ENCODE measurements around the gene TRIL.

TRIL gene

GRCh38 chr7:28983396-28984190 is 25.5 kb upstream of the TRIL start:
- H3K27me3 ChIP-seq (ENCODE audit: insufficient read depth, poor library complexity, severe bottlenecking) = no peaks in the 10 kb centered on the region
- no peak overlapping the region for H3K4me3 ChIP-seq (replicated peaks; ENCODE audit: insufficient read depth, low read length)
- TF ChIP-seq REST (IDR thresholded peaks at IDR 0.05; ENCODE audit: insufficient replicate concordance, low read depth) (no peak), SPI1 (IDR thresholded peaks at IDR 0.05; ENCODE audit: borderline replicate concordance, low read depth) (no peak), GABPA (IDR thresholded peaks at IDR 0.05; ENCODE audit: low read depth) (no peak), POLR2AphosphoS5 (IDR thresholded peaks at IDR 0.05; ENCODE audit: low read depth) (no peak)
- TF ChIP-seq, protein P1, sequence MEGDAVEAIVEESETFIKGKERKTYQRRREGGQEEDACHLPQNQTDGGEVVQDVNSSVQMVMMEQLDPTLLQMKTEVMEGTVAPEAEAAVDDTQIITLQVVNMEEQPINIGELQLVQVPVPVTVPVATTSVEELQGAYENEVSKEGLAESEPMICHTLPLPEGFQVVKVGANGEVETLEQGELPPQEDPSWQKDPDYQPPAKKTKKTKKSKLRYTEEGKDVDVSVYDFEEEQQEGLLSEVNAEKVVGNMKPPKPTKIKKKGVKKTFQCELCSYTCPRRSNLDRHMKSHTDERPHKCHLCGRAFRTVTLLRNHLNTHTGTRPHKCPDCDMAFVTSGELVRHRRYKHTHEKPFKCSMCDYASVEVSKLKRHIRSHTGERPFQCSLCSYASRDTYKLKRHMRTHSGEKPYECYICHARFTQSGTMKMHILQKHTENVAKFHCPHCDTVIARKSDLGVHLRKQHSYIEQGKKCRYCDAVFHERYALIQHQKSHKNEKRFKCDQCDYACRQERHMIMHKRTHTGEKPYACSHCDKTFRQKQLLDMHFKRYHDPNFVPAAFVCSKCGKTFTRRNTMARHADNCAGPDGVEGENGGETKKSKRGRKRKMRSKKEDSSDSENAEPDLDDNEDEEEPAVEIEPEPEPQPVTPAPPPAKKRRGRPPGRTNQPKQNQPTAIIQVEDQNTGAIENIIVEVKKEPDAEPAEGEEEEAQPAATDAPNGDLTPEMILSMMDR (IDR thresholded peaks at IDR 0.05; ENCODE audit: insufficient read depth, low read length) = no peak
- no peak overlapping the region for H3K27ac ChIP-seq (replicated peaks)
- DNase-seq (ENCODE audit: low read depth in 1 of 2, low spot score in 1 of 2) = no peak

GRCh38 chr7:28981161-28981465 is 23.0 kb upstream of the TRIL start:
- no peak overlapping the region for H3K27ac ChIP-seq (replicated peaks)
- no peaks in the 10 kb centered on the region for H3K27me3 ChIP-seq (ENCODE audit: insufficient read depth, poor library complexity, severe bottlenecking)
- no peak for TF ChIP-seq POLR2AphosphoS5 (IDR thresholded peaks at IDR 0.05; ENCODE audit: low read depth)
- TF ChIP-seq SPI1 (IDR thresholded peaks at IDR 0.05; ENCODE audit: borderline replicate concordance, low read depth) = no peak
- TF ChIP-seq REST (IDR thresholded peaks at IDR 0.05; ENCODE audit: insufficient replicate concordance, low read depth) = no peak
- TF ChIP-seq, protein P1 (IDR thresholded peaks at IDR 0.05; ENCODE audit: insufficient read depth, low read length) = no peak
- no peak overlapping the region for H3K4me3 ChIP-seq (replicated peaks; ENCODE audit: insufficient read depth, low read length)
- DNase-seq (ENCODE audit: low read depth in 1 of 2, low spot score in 1 of 2) = no peak

- DNase-seq (ENCODE audit: low read depth in 1 of 2, low spot score in 1 of 2) = no peak
- no peak overlapping the region for H3K27ac ChIP-seq (replicated peaks)
- H3K27me3 ChIP-seq (ENCODE audit: insufficient read depth, poor library complexity, severe bottlenecking) = no peaks in the 10 kb centered on the region
- TF ChIP-seq SPI1 (IDR thresholded peaks at IDR 0.05; ENCODE audit: borderline replicate concordance, low read depth) = no peak
- TF ChIP-seq POLR2AphosphoS5 (IDR thresholded peaks at IDR 0.05; ENCODE audit: low read depth) = no peak
- H3K4me3 ChIP-seq (replicated peaks; ENCODE audit: insufficient read depth, low read length) = no peak overlapping the region
Measured at GRCh38 chr7:28980451-28981160, 22.5 kb upstream of the TRIL start.

- Histone ChIP-seq H3K27ac (replicated peaks) (no peak overlapping the region), H3K27me3 (ENCODE audit: insufficient read depth, poor library complexity, severe bottlenecking) (no peaks in the 10 kb centered on the region), H3K4me3 (replicated peaks; ENCODE audit: insufficient read depth, low read length) (no peak overlapping the region)
- TF ChIP-seq GABPA (IDR thresholded peaks at IDR 0.05; ENCODE audit: low read depth) = no peak
- TF ChIP-seq REST (IDR thresholded peaks at IDR 0.05; ENCODE audit: insufficient replicate concordance, low read depth) = no peak
- TF ChIP-seq SPI1 (IDR thresholded peaks at IDR 0.05; ENCODE audit: borderline replicate concordance, low read depth) = no peak
- TF ChIP-seq, protein P1 (IDR thresholded peaks at IDR 0.05; ENCODE audit: insufficient read depth, low read length) = no peak
- no peak for TF ChIP-seq POLR2AphosphoS5 (IDR thresholded peaks at IDR 0.05; ENCODE audit: low read depth)
- DNase-seq (ENCODE audit: low read depth in 1 of 2, low spot score in 1 of 2) = no peak
Measured at GRCh38 chr7:28979776-28980175, 21.6 kb upstream of the TRIL start.

All from HL-60 (cell line).